Measurements from ENCODE around the gene NEDD4L. TPM values are rescaled to one million over a fixed set of nuclear protein-coding genes. Genes with fewer than 3 reads are reported as not detected.
A peak's percentile ranks its signal among the peaks of the same experiment; 100 is the strongest.

The NEDD4L gene
- total RNA-seq, 3 donors from 2014 or later, result 161 to 309 (median 256) TPM

- TF ChIP-seq, protein P1, sequence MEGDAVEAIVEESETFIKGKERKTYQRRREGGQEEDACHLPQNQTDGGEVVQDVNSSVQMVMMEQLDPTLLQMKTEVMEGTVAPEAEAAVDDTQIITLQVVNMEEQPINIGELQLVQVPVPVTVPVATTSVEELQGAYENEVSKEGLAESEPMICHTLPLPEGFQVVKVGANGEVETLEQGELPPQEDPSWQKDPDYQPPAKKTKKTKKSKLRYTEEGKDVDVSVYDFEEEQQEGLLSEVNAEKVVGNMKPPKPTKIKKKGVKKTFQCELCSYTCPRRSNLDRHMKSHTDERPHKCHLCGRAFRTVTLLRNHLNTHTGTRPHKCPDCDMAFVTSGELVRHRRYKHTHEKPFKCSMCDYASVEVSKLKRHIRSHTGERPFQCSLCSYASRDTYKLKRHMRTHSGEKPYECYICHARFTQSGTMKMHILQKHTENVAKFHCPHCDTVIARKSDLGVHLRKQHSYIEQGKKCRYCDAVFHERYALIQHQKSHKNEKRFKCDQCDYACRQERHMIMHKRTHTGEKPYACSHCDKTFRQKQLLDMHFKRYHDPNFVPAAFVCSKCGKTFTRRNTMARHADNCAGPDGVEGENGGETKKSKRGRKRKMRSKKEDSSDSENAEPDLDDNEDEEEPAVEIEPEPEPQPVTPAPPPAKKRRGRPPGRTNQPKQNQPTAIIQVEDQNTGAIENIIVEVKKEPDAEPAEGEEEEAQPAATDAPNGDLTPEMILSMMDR (IDR thresholded peaks at IDR 0.05), result no peak
- H3K36me3 ChIP-seq (ENCODE audit: low read depth), result no peaks in the 10 kb centered on the region
- no peak overlapping the region for H3K4me3 ChIP-seq
- H3K4me1 ChIP-seq (ENCODE audit: low read depth), result peaks cover 36% of the 10 kb centered on the region
- intact Hi-C loops (cut with DNase I, micrococcal nuclease), result loop anchor here in 1 of 2 donors (10.0 kb wide), 1 partner anchor 70 kb away; no protein-coding TSS in a partner anchor
- DNase-seq (no peak), ATAC-seq (no peak)
- no peaks in the 10 kb centered on the region for H3K9me3 ChIP-seq
Observed at GRCh38 chr18:58315041-58315440, 271.0 kb downstream of the NEDD4L start.

- TF ChIP-seq, protein P1 (IDR thresholded peaks at IDR 0.05), result no peak
- intact Hi-C loops (cut with DNase I, micrococcal nuclease), result loop anchor here in 1 of 2 donors (10.0 kb wide), 1 partner anchor 71 kb away; no protein-coding TSS in a partner anchor
- ATAC-seq (peak; percentile 52), DNase-seq (peak in 2 of 3 donors; percentile 65 to 67)
- Histone ChIP-seq H3K36me3 (ENCODE audit: low read depth) (no peaks in the 10 kb centered on the region), H3K9me3 (no peaks in the 10 kb centered on the region), H3K4me3 (no peak overlapping the region), H3K4me1 (ENCODE audit: low read depth) (peaks cover 36% of the 10 kb centered on the region)
Observed at GRCh38 chr18:58315739-58316215, 271.8 kb downstream of the NEDD4L start.

GRCh38 chr18:58316396-58317342 lies 272.6 kb downstream of the NEDD4L start:
- TF ChIP-seq, protein P1 (IDR thresholded peaks at IDR 0.05), result no peak
- DNase-seq (no peak), ATAC-seq (peak; percentile 42)
- intact Hi-C loops (cut with DNase I, micrococcal nuclease), result loop anchor here in 1 of 2 donors (10.0 kb wide), 1 partner anchor 72 kb away; no protein-coding TSS in a partner anchor
- H3K4me3 ChIP-seq, result no peak overlapping the region
- peaks cover 37% of the 10 kb centered on the region for H3K4me1 ChIP-seq (ENCODE audit: low read depth)
- H3K36me3 ChIP-seq (ENCODE audit: low read depth), result no peaks in the 10 kb centered on the region
- no peaks in the 10 kb centered on the region for H3K9me3 ChIP-seq

GRCh38 chr18:58319719-58320118 lies 275.7 kb downstream of the NEDD4L start:
- no peak overlapping the region for H3K4me3 ChIP-seq
- TF ChIP-seq, protein P1 (IDR thresholded peaks at IDR 0.05), result no peak
- intact Hi-C loops (cut with DNase I, micrococcal nuclease), result loop anchor here (10.0 kb wide), 2 partner anchors 75 to 125 kb away; no protein-coding TSS in a partner anchor
- DNase-seq (no peak), ATAC-seq (peak; percentile 57)
- peaks cover 31% of the 10 kb centered on the region for H3K4me1 ChIP-seq (ENCODE audit: low read depth)
- H3K36me3 ChIP-seq (ENCODE audit: low read depth), result no peaks in the 10 kb centered on the region
- no peaks in the 10 kb centered on the region for H3K9me3 ChIP-seq

GRCh38 chr18:58320907-58321561 lies 277.0 kb downstream of the NEDD4L start:
- peaks cover 20% of the 10 kb centered on the region for H3K4me1 ChIP-seq (ENCODE audit: low read depth)
- ATAC-seq (no peak), DNase-seq (no peak)
- H3K36me3 ChIP-seq (ENCODE audit: low read depth), result no peaks in the 10 kb centered on the region
- H3K4me3 ChIP-seq, result no peak overlapping the region
- TF ChIP-seq, protein P1 (IDR thresholded peaks at IDR 0.05), result no peak
- intact Hi-C loops (cut with DNase I, micrococcal nuclease), result loop anchor here in 1 of 2 donors (10.0 kb wide), 1 partner anchor 126 kb away; no protein-coding TSS in a partner anchor
- no peaks in the 10 kb centered on the region for H3K9me3 ChIP-seq
